GM18861 (cell line): Measurements from ENCODE around the gene PROM1.

Experiments used
- ATAC-seq: cut with Tn5 transposase; IDR thresholded peaks from one replicate; pipeline ENCODE4 v1.9.1; 2021; ENCODE audit not compliant: unreplicated experiment

Gene PROM1

GRCh38 chr4:16110199-16110598, 26.4 kb upstream of the PROM1 start:
- no peak for ATAC-seq

GRCh38 chr4:16109256-16109655, 25.4 kb upstream of the PROM1 start:
- ATAC-seq = no peak

- no peak for ATAC-seq
These were observed 23.1 kb upstream of the PROM1 start for GRCh38 chr4:16106956-16107355.

- ATAC-seq = no peak
These were observed 20.7 kb upstream of the PROM1 start for GRCh38 chr4:16104520-16104919.

- ATAC-seq = no peak
These were observed 18.5 kb upstream of the PROM1 start for GRCh38 chr4:16102356-16102755.

- ATAC-seq = no peak
These were observed 17.0 kb upstream of the PROM1 start for GRCh38 chr4:16100833-16101232.

GRCh38 chr4:16092682-16093319, 9.0 kb upstream of the PROM1 start:
- ATAC-seq = no peak

GRCh38 chr4:16090096-16090705, 6.4 kb upstream of the PROM1 start:
- ATAC-seq = no peak

GRCh38 chr4:16089156-16089555, 5.3 kb upstream of the PROM1 start:
- ATAC-seq = no peak

- no peak for ATAC-seq
These were observed 4.8 kb upstream of the PROM1 start for GRCh38 chr4:16088601-16089000.

- no peak for ATAC-seq
These were observed 2.0 kb upstream of the PROM1 start for GRCh38 chr4:16085822-16086221.

- ATAC-seq = no peak
These were observed 1.2 kb downstream of the PROM1 start for GRCh38 chr4:16082426-16083240.

GRCh38 chr4:16082041-16082425, 1.8 kb downstream of the PROM1 start:
- no peak for ATAC-seq

GRCh38 chr4:16079046-16079445, 4.8 kb downstream of the PROM1 start:
- peak; percentile 87 for ATAC-seq

GRCh38 chr4:16078195-16078760, 5.5 kb downstream of the PROM1 start:
- no peak for ATAC-seq

- ATAC-seq = no peak
These were observed 6.0 kb downstream of the PROM1 start for GRCh38 chr4:16077786-16078185.

GRCh38 chr4:16075975-16076757, 7.7 kb downstream of the PROM1 start:
- ATAC-seq = no peak

- no peak for ATAC-seq
These were observed 8.8 kb downstream of the PROM1 start for GRCh38 chr4:16075061-16075460.

- no peak for ATAC-seq
These were observed 11.7 kb downstream of the PROM1 start for GRCh38 chr4:16072168-16072567.

- ATAC-seq = no peak
These were observed 13.6 kb downstream of the PROM1 start for GRCh38 chr4:16070203-16070602.

- ATAC-seq = no peak
These were observed 16.3 kb downstream of the PROM1 start for GRCh38 chr4:16067515-16067914.
